ENCODE results near the gene ZSCAN5C.

DNA sequence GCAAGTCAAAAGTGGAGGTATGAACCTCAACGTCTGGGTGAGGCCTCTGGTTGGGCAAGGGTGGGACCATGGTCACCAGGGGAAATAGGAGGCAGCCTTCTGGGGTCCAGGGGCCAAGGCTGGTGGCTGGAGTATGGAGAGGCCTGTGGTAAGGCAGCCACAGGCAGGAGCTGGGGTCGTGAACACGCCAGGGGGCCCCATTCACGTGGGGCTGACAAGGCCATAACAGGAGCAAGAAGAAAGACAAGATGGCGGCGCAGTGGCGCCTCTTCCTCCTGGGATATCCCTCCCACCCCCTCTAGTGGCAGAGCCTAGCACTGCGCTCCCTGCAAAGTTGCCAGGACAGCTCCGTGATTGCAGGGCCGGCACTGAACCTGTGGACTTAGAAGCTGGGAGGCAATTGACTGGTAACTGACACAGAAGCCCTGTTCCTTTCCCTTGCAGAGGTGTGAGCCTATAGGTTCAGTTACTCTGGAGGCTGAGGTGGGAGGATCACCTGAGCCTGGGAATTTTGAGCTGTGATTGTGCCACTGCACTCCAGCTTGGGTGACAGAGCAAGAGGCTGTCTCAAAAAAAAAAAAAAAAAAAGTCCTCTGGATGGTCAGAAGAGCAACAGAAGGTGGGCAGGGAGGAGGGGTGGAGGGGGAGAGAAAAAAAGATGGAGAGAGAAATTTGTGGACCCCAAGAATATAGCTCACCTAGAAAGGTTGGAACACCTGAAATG lies 50.8 kb downstream of the ZSCAN5C start:
- TF ChIP-seq, protein P1, sequence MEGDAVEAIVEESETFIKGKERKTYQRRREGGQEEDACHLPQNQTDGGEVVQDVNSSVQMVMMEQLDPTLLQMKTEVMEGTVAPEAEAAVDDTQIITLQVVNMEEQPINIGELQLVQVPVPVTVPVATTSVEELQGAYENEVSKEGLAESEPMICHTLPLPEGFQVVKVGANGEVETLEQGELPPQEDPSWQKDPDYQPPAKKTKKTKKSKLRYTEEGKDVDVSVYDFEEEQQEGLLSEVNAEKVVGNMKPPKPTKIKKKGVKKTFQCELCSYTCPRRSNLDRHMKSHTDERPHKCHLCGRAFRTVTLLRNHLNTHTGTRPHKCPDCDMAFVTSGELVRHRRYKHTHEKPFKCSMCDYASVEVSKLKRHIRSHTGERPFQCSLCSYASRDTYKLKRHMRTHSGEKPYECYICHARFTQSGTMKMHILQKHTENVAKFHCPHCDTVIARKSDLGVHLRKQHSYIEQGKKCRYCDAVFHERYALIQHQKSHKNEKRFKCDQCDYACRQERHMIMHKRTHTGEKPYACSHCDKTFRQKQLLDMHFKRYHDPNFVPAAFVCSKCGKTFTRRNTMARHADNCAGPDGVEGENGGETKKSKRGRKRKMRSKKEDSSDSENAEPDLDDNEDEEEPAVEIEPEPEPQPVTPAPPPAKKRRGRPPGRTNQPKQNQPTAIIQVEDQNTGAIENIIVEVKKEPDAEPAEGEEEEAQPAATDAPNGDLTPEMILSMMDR (conservative IDR thresholded peaks at IDR 0.05 in 1 of 2, IDR thresholded peaks at IDR 0.05 in 1 of 2; ENCODE audit: extremely low read depth in 1 of 2, insufficient read depth in 1 of 2, low read depth in 1 of 2, low read length in 2 of 2): peak; percentile 96 to 97
- TF ChIP-seq EZH2 (IDR thresholded peaks at IDR 0.05; ENCODE audit: borderline replicate concordance, low read length): no peak
